PC-3 (cell line): ENCODE data around the gene PIERCE2.

ENCODE experiments used
- EZH2 ChIP-seq: fragments of 300-600 bp; sonication (generic); IDR thresholded peaks from one replicate; pipeline ENCODE4 v1.6.1; 2017; ENCODE audit warnings: antibody characterized with exemption, mild to moderate bottlenecking, low read length; ENCODE audit not compliant: unreplicated experiment
- EZH2phosphoT487 ChIP-seq: fragments of 300-600 bp; sonication (generic); IDR thresholded peaks from 2 replicates; pipeline ENCODE4 v1.6.1; 2018; ENCODE audit warnings: mild to moderate bottlenecking, antibody characterized with exemption, low read length, borderline replicate concordance
- TF ChIP-seq, protein P1 (sequence below): fragments of 300-600 bp; sonication (generic); conservative IDR thresholded peaks from 2 replicates; pipeline ENCODE4 v1.5.1; 2017; ENCODE audit warnings: antibody characterized with exemption, low read depth, mild to moderate bottlenecking, low read length

DNA sequence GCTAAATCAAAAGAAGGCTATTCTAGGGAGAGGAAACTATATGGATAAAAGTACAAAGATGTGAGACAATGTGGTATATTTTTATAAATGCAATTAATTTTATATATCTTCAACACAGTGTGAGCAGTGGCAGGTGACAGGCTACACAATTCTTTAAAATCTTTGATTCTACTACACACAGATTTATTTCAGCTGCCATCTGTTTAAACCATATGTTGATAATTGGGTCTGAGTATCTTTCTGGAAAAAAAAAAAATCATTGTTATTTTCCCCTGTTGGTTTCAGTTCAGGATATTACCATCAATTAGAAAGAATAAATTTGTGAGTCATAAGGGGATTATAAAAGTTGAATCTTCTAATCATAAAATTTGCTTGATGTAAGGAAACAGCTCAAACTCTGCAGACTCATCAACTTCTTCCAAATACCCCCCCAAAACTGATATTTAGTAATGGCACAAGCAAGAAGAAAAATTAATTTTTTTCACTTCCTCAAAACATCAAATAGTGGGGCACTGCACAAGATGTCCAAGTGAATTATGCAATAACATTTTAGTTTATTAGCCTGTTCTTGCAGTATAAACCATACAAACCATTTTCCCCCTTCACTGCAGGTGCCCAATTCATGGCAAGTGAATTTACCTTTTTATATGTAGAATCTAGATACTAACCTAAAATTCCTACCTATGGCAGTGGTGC, 12.0 kb downstream of the PIERCE2 start:
- TF ChIP-seq, protein P1, sequence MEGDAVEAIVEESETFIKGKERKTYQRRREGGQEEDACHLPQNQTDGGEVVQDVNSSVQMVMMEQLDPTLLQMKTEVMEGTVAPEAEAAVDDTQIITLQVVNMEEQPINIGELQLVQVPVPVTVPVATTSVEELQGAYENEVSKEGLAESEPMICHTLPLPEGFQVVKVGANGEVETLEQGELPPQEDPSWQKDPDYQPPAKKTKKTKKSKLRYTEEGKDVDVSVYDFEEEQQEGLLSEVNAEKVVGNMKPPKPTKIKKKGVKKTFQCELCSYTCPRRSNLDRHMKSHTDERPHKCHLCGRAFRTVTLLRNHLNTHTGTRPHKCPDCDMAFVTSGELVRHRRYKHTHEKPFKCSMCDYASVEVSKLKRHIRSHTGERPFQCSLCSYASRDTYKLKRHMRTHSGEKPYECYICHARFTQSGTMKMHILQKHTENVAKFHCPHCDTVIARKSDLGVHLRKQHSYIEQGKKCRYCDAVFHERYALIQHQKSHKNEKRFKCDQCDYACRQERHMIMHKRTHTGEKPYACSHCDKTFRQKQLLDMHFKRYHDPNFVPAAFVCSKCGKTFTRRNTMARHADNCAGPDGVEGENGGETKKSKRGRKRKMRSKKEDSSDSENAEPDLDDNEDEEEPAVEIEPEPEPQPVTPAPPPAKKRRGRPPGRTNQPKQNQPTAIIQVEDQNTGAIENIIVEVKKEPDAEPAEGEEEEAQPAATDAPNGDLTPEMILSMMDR: no peak
- TF ChIP-seq EZH2: no peak
- TF ChIP-seq EZH2phosphoT487: no peak
